Measurements from ENCODE around the gene IFFO2. TPM values are rescaled to one million over a fixed set of nuclear protein-coding genes. Genes with fewer than 3 reads are reported as not detected.

IFFO2 gene
- total and polyA plus RNA-seq, 2 experiments from 2014 or later: 0.71 to 7.5 TPM

- no peak overlapping the region for H2AFZ ChIP-seq
- H3F3A ChIP-seq (replicated peaks; ENCODE audit: low read depth): no peaks in the 10 kb centered on the region
- H3K4me2 ChIP-seq: no peak overlapping the region
- peaks cover 5% of the 10 kb centered on the region; the same call in 1 of the 2 replicates for H3K4me1 ChIP-seq (ENCODE audit: insufficient read depth)
- no peak overlapping the region for H3K4me3 ChIP-seq
- Mint-ChIP-seq H3K9me3 (no peaks in the 10 kb centered on the region), H3K36me3 (ENCODE audit: low read depth) (peaks cover under 1% of the 10 kb centered on the region; the same call in 2 of the 3 replicates), H3K27me3 (ENCODE audit: insufficient read depth, low read depth, poor library complexity) (peaks cover 5% of the 10 kb centered on the region), H3K27ac (no peak overlapping the region), H3K4me1 (no peaks in the 10 kb centered on the region), H3K4me3 (no peak overlapping the region)
- H3K27me3 ChIP-seq (ENCODE audit: insufficient read depth): no peaks in the 10 kb centered on the region
- peak; percentile 8 for DNase-seq (ENCODE audit: low spot score)
- no peaks in the 10 kb centered on the region for H3K79me2 ChIP-seq (replicated peaks; ENCODE audit: insufficient read depth)
- H3K36me3 ChIP-seq (ENCODE audit: insufficient read depth): no peaks in the 10 kb centered on the region
- no peaks in the 10 kb centered on the region for H3K9me2 ChIP-seq (ENCODE audit: insufficient read depth)
- no peak overlapping the region for H3K27ac ChIP-seq (ENCODE audit: low read depth)
- ATAC-seq: no peak
- TF ChIP-seq EZH2 (IDR thresholded peaks at IDR 0.05; ENCODE audit: low read depth, unreplicated experiment): no peak
- TF ChIP-seq REST (IDR thresholded peaks at IDR 0.05; ENCODE audit: unreplicated experiment): no peak
- no peak for TF ChIP-seq ZNF462 (CRISPR knock-in tag; IDR thresholded peaks at IDR 0.05)
- no peak for TF ChIP-seq ZNF114 (CRISPR knock-in tag; IDR thresholded peaks at IDR 0.05)
- no peak for TF ChIP-seq CREB1 (CRISPR knock-in tag; IDR thresholded peaks at IDR 0.05; ENCODE audit: low read depth)
- TF ChIP-seq CTCF (conservative IDR thresholded peaks at IDR 0.05; ENCODE audit: low read depth in 2 of 2): no peak
- no peaks in the 10 kb centered on the region; the same call in 1 of the 2 replicates for H4K20me1 ChIP-seq (replicated peaks; ENCODE audit: insufficient read depth)
These were observed 79.2 kb downstream of the IFFO2 start for GRCh38 chr1:18877282-18877681.
